Heart left ventricle (tissue), 16 donors: Measurements from ENCODE around the gene NUDT12. TPM values are rescaled to one million over a fixed set of nuclear protein-coding genes. Genes with fewer than 3 reads are reported as not detected.

Experiments used
- ATAC-seq, 4 donors: fragments of 200-7000 bp; cut with Tn5 transposase; one replicate each; pipeline ENCODE4 v1.9.1; 2020 to 2022; ENCODE audit warnings: moderate library complexity in 4 of 4, mild to moderate bottlenecking in 3 of 4, moderate number of reproducible peaks in 1 of 4
- DNase-seq, 5 donors: peaks; one replicate each; pipeline ENCODE4 v3.0.0-alpha.2; 2020
- H3K27ac ChIP-seq, 12 donors: fragments of 200-600 bp; sonication (generic) in 4 of 12; one replicate each; pipeline versions ENCODE4 v1.5.0 to v1.8.0; 2016 to 2022; ENCODE audit warnings: mild to moderate bottlenecking in 2 of 12
- H3K27me3 ChIP-seq, 9 donors: fragments of 200-600 bp; sonication (generic) in 2 of 9; one replicate each; pipeline versions ENCODE4 v1.5.1 to v1.8.0; 2016 to 2022; ENCODE audit warnings: mild to moderate bottlenecking in 3 of 9
- H3K36me3 ChIP-seq, 9 donors: fragments of 200-600 bp; sonication (generic) in 2 of 9; one replicate each; pipeline versions ENCODE4 v1.5.0 to v1.8.0; 2018 to 2022; ENCODE audit warnings: mild to moderate bottlenecking in 2 of 9
- H3K4me1 ChIP-seq, 12 donors: fragments of 200-600 bp; sonication (generic) in 4 of 12; one replicate each; pipeline versions ENCODE4 v1.5.0 to v1.8.0; 2016 to 2022; ENCODE audit warnings: mild to moderate bottlenecking in 3 of 12
- H3K4me3 ChIP-seq, 12 donors: fragments of 200-600 bp; sonication (generic) in 4 of 12; one replicate each; pipeline versions ENCODE4 v1.5.0 to v1.8.0; 2017 to 2022; ENCODE audit warnings: mild to moderate bottlenecking in 9 of 12, moderate library complexity in 4 of 12
- H3K9me3 ChIP-seq, 12 donors: fragments of 200-600 bp; sonication (generic) in 4 of 12; one replicate each; pipeline versions ENCODE4 v1.5.0 to v1.8.0; 2016 to 2022; ENCODE audit warnings: mild to moderate bottlenecking in 1 of 12
- CTCF ChIP-seq, 12 donors: fragments of 200-600 bp; sonication (generic) in 4 of 12; IDR thresholded peaks; one replicate each; pipeline versions ENCODE4 v1.5.0 to v1.8.0; 2018 to 2022; ENCODE audit warnings: antibody characterized with exemption in 12 of 12, mild to moderate bottlenecking in 5 of 12
- POLR2A ChIP-seq, 2 donors: fragments of 450-650 bp; IDR thresholded peaks; one replicate each; pipeline ENCODE4 v1.6.1; 2017; ENCODE audit warnings: antibody characterized with exemption in 2 of 2, mild to moderate bottlenecking in 2 of 2, moderate library complexity in 2 of 2
- WGBS, 4 donors: extraction: QIAGEN DNeasy Blood & Tissue Kit in 2 of 4; methylation state at CpG; one replicate each; pipeline versions ENCODE4 v1.1.5 to v1.1.7; 2013 to 2018; 5-methylcytosine and 5-hydroxymethylcytosine counted together
- intact Hi-C, 10 donors: fragments of 100-400 bp; cut with DNase I; formaldehyde crosslinking; loops; one replicate each; pipeline versions ENCODE4 v1.11.1 to v1.14.2; 2022
- polyA plus RNA-seq, 2 donors: library from polyadenylated mRNA; stranded (reverse); fragments of 200-250 nt; gene quantifications; one replicate each; pipeline ENCODE4 v1.2.3, GENCODE V29; 2013
- total RNA-seq, 9 donors: library from RNA; depleted of rRNA in 2 of 9; stranded (reverse); fragments of >200 nt in 2 of 9; fragmentation: NEBNext Ultra II Directional in 3 of 9; extraction: Animal tissue kit (Norgen Biotek cat#: 25700) in 3 of 9; gene quantifications; one replicate each; pipeline versions ENCODE4 v1.1.0 to v1.2.4, GENCODE V29; 2016 to 2023
- donor health status: ischemic (EF 13 %, LVEDD 7.1; RV severe dilation, severe dysfunction).
- donor health status: healthy with polysubstance abuse.
- donor health status: DM: no; HTN: yes; CAD: no.
- donor health status: DM: no; HTN: no; CAD: no.
- donor health status: ischemic (EF 25% LVEDD 6.9; RV normal size, moderate dysfunction).
- donor health status: ischemic (EF 25% LVEDD 5.7; RV mildly dilated, moderate dysfunction).
- donor health status: healthy.
- donor health status: DM: yes; HTN: yes; CAD: no.
- donor health status: ischemic (EF 35%, LVEDD 5.7; RV mildly dilated, moderate dysfunction).
- donor health status: nonischemic (EF 11% LVEDD 7.7; RV severe dilation, severe dysfunction).
- donor health status: DM: yes; HTN: yes; CAD: no.
- donor health status: PGD.
- donor health status: ischemic (EF 29% LVEDD 5.4; RV normal size, mild dysfunction).
- donor health status: nonischemic (EF 23%, LVEDD 6.1; RV moderate dilation, normal function).

Gene NUDT12
- total and polyA plus RNA-seq, 11 donors = 6.0 to 14.5 (median 11.8) TPM

- Histone ChIP-seq H3K36me3 (no peaks in the 10 kb centered on the region), H3K4me1 (peaks cover 0 to 18% (median 12%) of the 10 kb centered on the region in 12 donors), H3K27ac (no peak overlapping the region), H3K4me3 (no peak overlapping the region), H3K9me3 (peaks cover 0 to 23% (median 2%) of the 10 kb centered on the region in 12 donors), H3K27me3 (no peaks in the 10 kb centered on the region)
- DNase-seq = no peak
- no peak for ATAC-seq
- no peak for TF ChIP-seq CTCF (IDR thresholded peaks at IDR 0.05)
- TF ChIP-seq POLR2A (IDR thresholded peaks at IDR 0.05) = no peak
- intact Hi-C loops = no loop called here
Measured at GRCh38 chr5:103503066-103503465, 59.5 kb downstream of the NUDT12 start.

DNA sequence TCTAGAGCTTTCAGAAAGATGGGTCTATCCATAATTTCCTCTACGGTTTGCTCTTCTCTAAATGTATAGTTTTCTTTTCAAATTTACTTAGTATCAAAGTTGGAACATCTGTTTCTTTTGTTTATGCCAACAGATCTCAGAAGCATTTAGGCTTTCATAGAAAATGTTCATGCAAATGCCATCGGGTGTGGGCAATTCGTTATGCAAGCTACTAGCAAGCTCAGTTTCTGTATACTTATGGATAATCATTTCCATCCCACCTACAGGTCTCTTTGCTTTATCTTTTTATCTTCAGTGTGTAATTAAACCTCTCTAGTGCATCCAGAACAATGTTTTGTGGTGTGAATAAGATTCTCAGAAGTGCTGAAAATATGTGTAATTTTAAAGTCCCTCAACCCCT is 59.9 kb downstream of the NUDT12 start:
- WGBS, 4 donors = 92 to 94% (median 93%) methylated on average over 3 of the region's 3 CpGs
- no peak for TF ChIP-seq CTCF (IDR thresholded peaks at IDR 0.05)
- TF ChIP-seq POLR2A (IDR thresholded peaks at IDR 0.05) = no peak
- H3K9me3 ChIP-seq = peaks cover 0 to 21% (median 2%) of the 10 kb centered on the region in 12 donors
- H3K36me3 ChIP-seq = no peaks in the 10 kb centered on the region
- H3K27me3 ChIP-seq = no peaks in the 10 kb centered on the region
- H3K27ac ChIP-seq = no peak overlapping the region
- ATAC-seq (no peak), DNase-seq (no peak)
- H3K4me3 ChIP-seq = no peak overlapping the region
- peaks cover 0 to 22% (median 16%) of the 10 kb centered on the region in 12 donors for H3K4me1 ChIP-seq
- intact Hi-C loops = no loop called here
